PC-3 (cell line): ENCODE measurements around the gene LIN37. TPM values are rescaled to one million over a fixed set of nuclear protein-coding genes. Genes with fewer than 3 reads are reported as not detected.

ENCODE experiments used
- ATAC-seq: fragments of 200-7000 bp; cut with Tn5 transposase; 2 replicates; pipeline ENCODE4 v1.9.1; 2020; ENCODE audit warnings: mild to moderate bottlenecking, moderate library complexity
- BruUV-seq: library from RNA; stranded (reverse); fragments of 400-500 nt; replicated peaks from 2 replicates; lab custom pipeline; 2021; lab: Mats Ljungman, UMichigan
- CTCF ChIA-PET: fragments of 300-600 bp; sonication (Branson Sonifier 250); formaldehyde crosslinking; loops from one replicate; lab custom pipeline; 2022; ENCODE audit warnings: antibody characterized with exemption; lab: Charles Lee
- POLR2A ChIA-PET: fragments of 300-600 bp; sonication (Branson Sonifier 250); formaldehyde crosslinking; loops from one replicate; lab custom pipeline; 2022; ENCODE audit warnings: antibody characterized with exemption; ENCODE audit not compliant: unreplicated experiment; lab: Charles Lee
- DNase-seq: peaks from one replicate; pipeline ENCODE4 v3.0.0-alpha.2; 2015
- H2AFZ ChIP-seq: fragments of 300-600 bp; sonication (generic); 2 replicates; pipeline ENCODE4 v1.6.0; 2016; ENCODE audit warnings: antibody characterized with exemption, low read length
- H3F3A ChIP-seq: fragments of 300-600 bp; sonication (generic); one replicate; pipeline ENCODE4 v1.6.0; 2017; ENCODE audit warnings: antibody characterized with exemption, low read length, control low read depth, mild to moderate bottlenecking; ENCODE audit not compliant: unreplicated experiment
- H3K27ac ChIP-seq: fragments of 300-600 bp; sonication (generic); 2 replicates; pipeline ENCODE4 v1.5.1; 2016; ENCODE audit warnings: mild to moderate bottlenecking, low read length
- H3K27me3 ChIP-seq: fragments of 300-600 bp; sonication (generic); 2 replicates; pipeline ENCODE4 v1.6.1; 2016; ENCODE audit warnings: low read length, mixed read lengths
- H3K36me3 ChIP-seq: fragments of 300-600 bp; sonication (generic); 2 replicates; pipeline ENCODE4 v1.6.1; 2016; ENCODE audit warnings: low read depth, mixed run types, low read length, mixed read lengths
- H3K4me1 ChIP-seq: fragments of 300-600 bp; sonication (generic); 2 replicates; pipeline ENCODE4 v1.5.1; 2016; ENCODE audit warnings: low read length; ENCODE audit not compliant: insufficient read depth
- H3K4me2 ChIP-seq: fragments of 300-600 bp; sonication (generic); 2 replicates; pipeline ENCODE4 v1.6.0; 2016; ENCODE audit warnings: low read length
- H3K4me3 ChIP-seq: fragments of 300-600 bp; sonication (generic); 2 replicates; pipeline ENCODE4 v1.5.1; 2016; ENCODE audit warnings: mild to moderate bottlenecking, low read length, mixed read lengths
- H3K79me2 ChIP-seq: fragments of 300-600 bp; sonication (generic); 2 replicates; pipeline ENCODE4 v1.6.1; 2017; ENCODE audit warnings: low read length, mixed read lengths
- H3K9ac ChIP-seq: fragments of 300-600 bp; sonication (generic); 2 replicates; pipeline ENCODE4 v1.6.0; 2016; ENCODE audit warnings: mild to moderate bottlenecking, low read length
- H3K9me2 ChIP-seq: fragments of 300-600 bp; sonication (generic); replicated peaks from 2 replicates; pipeline ENCODE4 v1.6.1; 2016; ENCODE audit warnings: mixed run types, low read length, mixed read lengths
- H3K9me3 ChIP-seq: fragments of 300-600 bp; sonication (generic); 2 replicates; pipeline ENCODE4 v1.6.1; 2016; ENCODE audit warnings: low read length, mixed read lengths
- H4K20me1 ChIP-seq: fragments of 300-600 bp; sonication (generic); 2 replicates; pipeline ENCODE4 v1.6.1; 2016; ENCODE audit warnings: low read length, mixed read lengths
- CTCF ChIP-seq: fragments of 300-600 bp; sonication (generic); conservative IDR thresholded peaks from 2 replicates; pipeline ENCODE4 v1.5.1; 2017; ENCODE audit warnings: antibody characterized with exemption, low read depth, mild to moderate bottlenecking, low read length
- EZH2 ChIP-seq: fragments of 300-600 bp; sonication (generic); IDR thresholded peaks from one replicate; pipeline ENCODE4 v1.6.1; 2017; ENCODE audit warnings: antibody characterized with exemption, mild to moderate bottlenecking, low read length; ENCODE audit not compliant: unreplicated experiment
- EZH2phosphoT487 ChIP-seq: fragments of 300-600 bp; sonication (generic); IDR thresholded peaks from 2 replicates; pipeline ENCODE4 v1.6.1; 2018; ENCODE audit warnings: mild to moderate bottlenecking, antibody characterized with exemption, low read length, borderline replicate concordance
- intact Hi-C: fragments of 100-400 bp; cut with micrococcal nuclease; formaldehyde crosslinking; loops from 2 replicates; pipeline ENCODE4 v1.9.0; 2023
- total RNA-seq: library from RNA; depleted of rRNA; stranded (reverse); fragments of >200 nt; gene quantifications from 2 replicates; pipeline ENCODE4 v1.2.3, GENCODE V29; 2014

LIN37 gene
- total RNA-seq, 1 experiment from 2014 or later = 8.2 TPM

GRCh38 chr19:35713506-35713850 is 34.9 kb upstream of the LIN37 start:
- Histone ChIP-seq H3K9me2 (no peaks in the 10 kb centered on the region), H3K4me1 (peaks cover 14% of the 10 kb centered on the region; the same call in 1 of the 2 replicates), H3K9ac (no peak overlapping the region), H3K79me2 (peaks cover 15% of the 10 kb centered on the region), H4K20me1 (no peaks in the 10 kb centered on the region), H3K27me3 (no peaks in the 10 kb centered on the region), H3K4me2 (no peak overlapping the region), H3K9me3 (no peaks in the 10 kb centered on the region), H3F3A (no peaks in the 10 kb centered on the region), H2AFZ (no peak overlapping the region), H3K4me3 (no peak overlapping the region), H3K36me3 (no peaks in the 10 kb centered on the region), H3K27ac (no peak overlapping the region)
- intact Hi-C loops = loop anchor here (10.0 kb wide), 1 partner anchor 221 kb away; the partner anchor contains the start of gene LRFN3
- DNase-seq = no peak
- ATAC-seq = no peak
- POLR2A ChIA-PET = no interaction called here
- CTCF ChIA-PET = no interaction called here
- TF ChIP-seq EZH2 (no peak), EZH2phosphoT487 (no peak), CTCF (no peak)
- BruUV-seq = no TSS peak

GRCh38 chr19:35713904-35714495 is 34.4 kb upstream of the LIN37 start:
- Histone ChIP-seq H3K4me3 (no peak overlapping the region), H3K4me1 (peaks cover 14% of the 10 kb centered on the region; the same call in 1 of the 2 replicates), H3K36me3 (no peaks in the 10 kb centered on the region), H3K27ac (no peak overlapping the region), H3K4me2 (no peak overlapping the region), H3K9me2 (no peaks in the 10 kb centered on the region), H3K9ac (no peak overlapping the region), H3K9me3 (no peaks in the 10 kb centered on the region), H4K20me1 (no peaks in the 10 kb centered on the region), H3F3A (no peaks in the 10 kb centered on the region), H3K79me2 (peaks cover 20% of the 10 kb centered on the region), H3K27me3 (no peaks in the 10 kb centered on the region), H2AFZ (no peak overlapping the region)
- ATAC-seq (no peak), DNase-seq (no peak)
- ChIA-PET POLR2A (no interaction called here), CTCF (no interaction called here)
- TF ChIP-seq CTCF (no peak), EZH2phosphoT487 (no peak)
- BruUV-seq = no TSS peak
- intact Hi-C loops = loop anchor here (10.0 kb wide), 1 partner anchor 221 kb away; the partner anchor contains the start of gene LRFN3

GRCh38 chr19:35714601-35715354 is 33.6 kb upstream of the LIN37 start:
- no peak for ATAC-seq
- Histone ChIP-seq H4K20me1 (0 out of 2 replicates have a peak, but pooled peaks cover 2% of the 10 kb centered on the region), H3K4me3 (no peak overlapping the region), H3K9me3 (no peaks in the 10 kb centered on the region), H3K27ac (no peak overlapping the region), H3K27me3 (no peaks in the 10 kb centered on the region), H2AFZ (no peak overlapping the region), H3K4me2 (no peak overlapping the region), H3F3A (no peaks in the 10 kb centered on the region), H3K9ac (no peak overlapping the region), H3K9me2 (no peaks in the 10 kb centered on the region), H3K4me1 (peaks cover 20% of the 10 kb centered on the region; the same call in 1 of the 2 replicates), H3K36me3 (no peaks in the 10 kb centered on the region; the same call in 1 of the 2 replicates), H3K79me2 (peaks cover 28% of the 10 kb centered on the region)
- TF ChIP-seq EZH2phosphoT487 (no peak), CTCF (no peak), EZH2 (no peak)
- DNase-seq = no peak
- POLR2A ChIA-PET = no interaction called here
- intact Hi-C loops = loop anchor here (5.0 to 10.0 kb wide), 2 partner anchors 167 to 220 kb away; partner anchors contain the start of genes LRFN3 and TMEM147
- CTCF ChIA-PET = no interaction called here
- no TSS peak for BruUV-seq
